ENCODE measurements around the gene UCMA.
"Not testable (repeated sequence)": the region's sequence is repeated elsewhere in the genome, so short reads cannot be mapped to it uniquely, and the experiment has no call there.

UCMA gene

GRCh38 chr10:13234172-13234571 lies at the start of gene UCMA:
TSS of gene UCMA (minus strand) at chr10:13234374. CDS start at chr10:13234258, 116 bp downstream.
- DNase-seq: no peak

GRCh38 chr10:13282348-13282747 lies 48.2 kb upstream of the UCMA start:
- not testable (repeated sequence) for DNase-seq

- no peak for DNase-seq
Observed at GRCh38 chr10:13276749-13277365, 42.7 kb upstream of the UCMA start.

GRCh38 chr10:13276146-13276545 lies 42.0 kb upstream of the UCMA start:
- DNase-seq: not testable (repeated sequence)

GRCh38 chr10:13272164-13272571 lies 38.0 kb upstream of the UCMA start:
- no peak for DNase-seq

GRCh38 chr10:13271552-13272163 lies 37.5 kb upstream of the UCMA start:
- DNase-seq: peak; percentile 20

- DNase-seq: no peak
Observed at GRCh38 chr10:13270877-13271551, 36.8 kb upstream of the UCMA start.

- DNase-seq: no peak
Observed at GRCh38 chr10:13268841-13269240, 34.7 kb upstream of the UCMA start.

- no peak for DNase-seq
Observed at GRCh38 chr10:13268310-13268709, 34.1 kb upstream of the UCMA start.

- DNase-seq: no peak
Observed at GRCh38 chr10:13263591-13263990, 29.4 kb upstream of the UCMA start.

- no peak for DNase-seq
Observed at GRCh38 chr10:13262433-13262832, 28.3 kb upstream of the UCMA start.

GRCh38 chr10:13257621-13258140 lies 23.5 kb upstream of the UCMA start:
- DNase-seq: no peak

- DNase-seq: no peak
Observed at GRCh38 chr10:13256627-13257026, 22.5 kb upstream of the UCMA start.

GRCh38 chr10:13253726-13254125 lies 19.6 kb upstream of the UCMA start:
- no peak for DNase-seq

- DNase-seq: no peak
Observed at GRCh38 chr10:13247784-13248183, 13.6 kb upstream of the UCMA start.

- DNase-seq: no peak
Observed at GRCh38 chr10:13247246-13247645, 13.1 kb upstream of the UCMA start.

GRCh38 chr10:13242260-13242659 lies 8.1 kb upstream of the UCMA start:
- not testable (repeated sequence) for DNase-seq

GRCh38 chr10:13241613-13242012 lies 7.4 kb upstream of the UCMA start:
- DNase-seq: no peak

GRCh38 chr10:13239923-13240322 lies 5.7 kb upstream of the UCMA start:
- no peak for DNase-seq

- DNase-seq: no peak
Observed at GRCh38 chr10:13238271-13239077, 4.3 kb upstream of the UCMA start.

- DNase-seq: no peak
Observed at GRCh38 chr10:13236638-13237037, 2.5 kb upstream of the UCMA start.

GRCh38 chr10:13234736-13235135 lies 562 bp upstream of the UCMA start:
- not testable (repeated sequence) for DNase-seq

- DNase-seq: no peak
Observed at GRCh38 chr10:13233358-13233757, 816 bp downstream of the UCMA start.
